LNCAP (cell line): Measurements from ENCODE around the gene MYB.

Source experiments
- CTCF ChIP-seq: fragments of 450-650 bp; IDR thresholded peaks from 2 replicates; pipeline ENCODE4 v1.5.1; 2017; ENCODE audit warnings: mild to moderate bottlenecking

MYB gene

GRCh38 chr6:135228486-135228885 lies 47.4 kb downstream of the MYB start:
- no peak for TF ChIP-seq CTCF

GRCh38 chr6:135229996-135230395 lies 48.9 kb downstream of the MYB start:
- no peak for TF ChIP-seq CTCF

- TF ChIP-seq CTCF = no peak
These were observed 49.8 kb downstream of the MYB start for GRCh38 chr6:135230711-135231468.

GRCh38 chr6:135231469-135231844 lies 50.3 kb downstream of the MYB start:
- TF ChIP-seq CTCF = no peak

GRCh38 chr6:135233686-135234491 lies 52.8 kb downstream of the MYB start:
- TF ChIP-seq CTCF = no peak

- TF ChIP-seq CTCF = no peak
These were observed 53.3 kb downstream of the MYB start for GRCh38 chr6:135234492-135234780.

- TF ChIP-seq CTCF = no peak
These were observed 54.6 kb downstream of the MYB start for GRCh38 chr6:135235716-135236115.
